IMR-90 (cell line): ENCODE measurements around the gene ART3. TPM values are rescaled to one million over a fixed set of nuclear protein-coding genes. Genes with fewer than 3 reads are reported as not detected.

Experiments used
- ATAC-seq: fragments of 200-7000 bp; cut with Tn5 transposase; 2 replicates; pipeline ENCODE4 v1.9.1; 2020; ENCODE audit warnings: low read depth, mild to moderate bottlenecking, moderate library complexity
- BruUV-seq: library from RNA; stranded (reverse); fragments of 400-500 nt; replicated peaks from 2 replicates; lab custom pipeline; 2021; lab: Mats Ljungman, UMichigan
- CTCF ChIA-PET: fragments of 300-600 bp; formaldehyde crosslinking; extraction: SDS; loops from one replicate; lab custom pipeline; 2021; ENCODE audit warnings: antibody characterized with exemption; lab: Yijun Ruan, JAX
- POLR2A ChIA-PET: fragments of 300-600 bp; sonication (Branson Sonifier 250); formaldehyde crosslinking; loops from one replicate; lab custom pipeline; 2022; ENCODE audit warnings: antibody characterized with exemption; ENCODE audit not compliant: unreplicated experiment; lab: Charles Lee
- DNase-seq: peaks from one replicate; pipeline ENCODE4 v3.0.0; 2013
- H2AFZ ChIP-seq: replicated peaks from 2 replicates; pipeline ENCODE3; 2013; ENCODE audit warnings: low read length, mild to moderate bottlenecking; ENCODE audit not compliant: poor library complexity
- H2AK5ac ChIP-seq: 2 replicates; pipeline ENCODE4 v1.6.1; 2013; ENCODE audit warnings: low read depth, low read length, inconsistent platforms
- H2AK9ac ChIP-seq: replicated peaks from 2 replicates; pipeline ENCODE3; 2013; ENCODE audit warnings: mild to moderate bottlenecking, low read depth, low read length, moderate library complexity; ENCODE audit not compliant: poor library complexity
- H2BK120ac ChIP-seq: 2 replicates; pipeline ENCODE4 v1.6.1; 2013; ENCODE audit warnings: low read depth, low read length, inconsistent platforms
- H2BK15ac ChIP-seq: 3 replicates; pipeline ENCODE4 v1.6.1; 2013; ENCODE audit warnings: low read depth, low read length, inconsistent platforms
- H2BK20ac ChIP-seq: 2 replicates; pipeline ENCODE4 v1.6.1; 2013; ENCODE audit warnings: low read depth, mild to moderate bottlenecking, inconsistent platforms, low read length, moderate library complexity
- H2BK5ac ChIP-seq: 2 replicates; pipeline ENCODE4 v1.6.1; 2013; ENCODE audit warnings: mild to moderate bottlenecking, low read depth, low read length, inconsistent platforms; ENCODE audit not compliant: poor library complexity, severe bottlenecking
- H3K14ac ChIP-seq: replicated peaks from 2 replicates; pipeline ENCODE4 v1.6.1; 2013; ENCODE audit warnings: low read depth, low read length, inconsistent platforms
- H3K18ac ChIP-seq: 2 replicates; pipeline ENCODE4 v1.6.1; 2013; ENCODE audit warnings: low read depth, low read length, control low read depth
- H3K23ac ChIP-seq: 2 replicates; pipeline ENCODE4 v1.6.1; 2013; ENCODE audit warnings: low read depth, low read length, inconsistent platforms
- H3K27ac ChIP-seq: 2 replicates; pipeline ENCODE4 v1.5.1; 2013; ENCODE audit warnings: mild to moderate bottlenecking, control low read depth, low read length; ENCODE audit not compliant: insufficient read depth
- H3K27me3 ChIP-seq: 2 replicates; pipeline ENCODE4 v1.6.1; 2013; ENCODE audit warnings: low read length; ENCODE audit not compliant: control insufficient read depth, insufficient read depth
- H3K36me3 ChIP-seq: 2 replicates; pipeline ENCODE4 v1.6.1; 2013; ENCODE audit warnings: low read length, mixed read lengths; ENCODE audit not compliant: control insufficient read depth, insufficient read depth
- H3K4ac ChIP-seq: 2 replicates; pipeline ENCODE4 v1.6.1; 2013; ENCODE audit warnings: low read depth, low read length, inconsistent platforms
- H3K4me1 ChIP-seq: 2 replicates; pipeline ENCODE4 v1.6.1; 2013; ENCODE audit warnings: low read length, mixed read lengths; ENCODE audit not compliant: control insufficient read depth, insufficient read depth
- H3K4me2 ChIP-seq: 2 replicates; pipeline ENCODE4 v1.6.1; 2013; ENCODE audit warnings: low read depth, mild to moderate bottlenecking, control low read depth, low read length, moderate library complexity
- H3K4me3 ChIP-seq: 2 replicates; pipeline ENCODE4 v1.5.1; 2013; ENCODE audit warnings: low read depth, mild to moderate bottlenecking, control low read depth, low read length, moderate library complexity; ENCODE audit not compliant: insufficient read depth
- H3K56ac ChIP-seq: 2 replicates; pipeline ENCODE4 v1.6.1; 2013; ENCODE audit warnings: low read length, inconsistent platforms; ENCODE audit not compliant: insufficient read depth; ENCODE audit errors: extremely low read depth
- H3K79me1 ChIP-seq, 2 experiments: 2 replicates each; pipeline ENCODE4 v1.6.1; 2013; ENCODE audit warnings: low read length in 2 of 2, inconsistent platforms in 1 of 2, low read depth in 1 of 2
- H3K9ac ChIP-seq: 2 replicates; pipeline ENCODE4 v1.6.1; 2013; ENCODE audit warnings: low read depth, low read length, control low read depth
- H3K9me1 ChIP-seq: 2 replicates; pipeline ENCODE4 v1.6.1; 2013; ENCODE audit warnings: low read length, inconsistent platforms; ENCODE audit not compliant: insufficient read depth
- H3K9me3 ChIP-seq: 2 replicates; pipeline ENCODE4 v1.6.1; 2013; ENCODE audit warnings: low read length; ENCODE audit not compliant: control insufficient read depth, insufficient read depth
- H4K20me1 ChIP-seq: 2 replicates; pipeline ENCODE4 v1.6.1; 2013; ENCODE audit warnings: low read length, inconsistent platforms; ENCODE audit not compliant: insufficient read depth
- H4K5ac ChIP-seq: 2 replicates; pipeline ENCODE4 v1.6.1; 2013; ENCODE audit warnings: mild to moderate bottlenecking, low read depth, low read length, control low read depth
- H4K8ac ChIP-seq, 2 experiments: 2 replicates each; pipeline ENCODE4 v1.6.1; 2013; ENCODE audit warnings: low read depth in 2 of 2, low read length in 2 of 2, control low read depth in 1 of 2, inconsistent platforms in 1 of 2
- H4K91ac ChIP-seq: 2 replicates; pipeline ENCODE4 v1.6.1; 2013; ENCODE audit warnings: low read depth, low read length, inconsistent platforms; ENCODE audit not compliant: insufficient read depth
- BHLHE40 ChIP-seq: fragments of 150-350 bp; IDR thresholded peaks from 2 replicates; pipeline ENCODE4 v1.6.1; 2016; ENCODE audit warnings: mild to moderate bottlenecking, low read depth, low read length
- CEBPB ChIP-seq: IDR thresholded peaks from 2 replicates; pipeline ENCODE4 v1.6.1; 2012; ENCODE audit warnings: low read depth, low read length, improper control_type of control experiment
- CHD1 ChIP-seq: IDR thresholded peaks from 2 replicates; pipeline ENCODE4 v1.6.1; 2012; ENCODE audit warnings: low read depth, low read length, improper control_type of control experiment
- ELK1 ChIP-seq: fragments of 150-350 bp; IDR thresholded peaks from 2 replicates; pipeline ENCODE4 v1.6.1; 2016; ENCODE audit warnings: low read depth, mild to moderate bottlenecking, low read length, moderate library complexity, borderline replicate concordance
- FOS ChIP-seq: fragments of 150-350 bp; IDR thresholded peaks from 2 replicates; pipeline ENCODE4 v1.6.1; 2016; ENCODE audit warnings: low read depth, low read length
- MAFK ChIP-seq: IDR thresholded peaks from 2 replicates; pipeline ENCODE4 v1.6.1; 2012; ENCODE audit warnings: low read depth, low read length, improper control_type of control experiment
- NFE2L2 ChIP-seq: fragments of 150-350 bp; IDR thresholded peaks from 2 replicates; pipeline ENCODE4 v1.6.1; 2016; ENCODE audit warnings: low read depth, mild to moderate bottlenecking, low read length
- POLR2A ChIP-seq: IDR thresholded peaks from 2 replicates; pipeline ENCODE4 v1.6.1; 2012; ENCODE audit warnings: mild to moderate bottlenecking, low read depth, low read length
- RAD21 ChIP-seq: IDR thresholded peaks from 2 replicates; pipeline ENCODE4 v1.6.1; 2012; ENCODE audit warnings: low read length, improper control_type of control experiment
- RCOR1 ChIP-seq: IDR thresholded peaks from 2 replicates; pipeline ENCODE4 v1.6.1; 2012; ENCODE audit warnings: mild to moderate bottlenecking, low read length, improper control_type of control experiment; ENCODE audit not compliant: insufficient replicate concordance
- SMC3 ChIP-seq: fragments of 150-350 bp; IDR thresholded peaks from 2 replicates; pipeline ENCODE4 v1.6.1; 2016; ENCODE audit warnings: low read depth, mild to moderate bottlenecking, antibody characterized with exemption, low read length, moderate library complexity
- WGBS, 2 experiments: methylation state at CpG; one replicate each; pipeline versions ENCODE4 v1.1.5 to v1.1.7; 2013; ENCODE audit warnings: missing lambda C conversion rate in 2 of 2; ENCODE audit not compliant: insufficient read length in 1 of 2; ENCODE audit errors: extremely low coverage in 2 of 2; 5-methylcytosine and 5-hydroxymethylcytosine counted together
- dilution Hi-C: fragments of 300-500 bp; cut with HindIII; formaldehyde crosslinking; loops from one replicate; pipeline ENCODE4 v1.14.3; 2018; ENCODE audit warnings: low sequenced_read_pairs; ENCODE audit not compliant: unreplicated experiment
- in situ Hi-C: fragments of 300-500 bp; cut with MboI; formaldehyde crosslinking; loops from 3 replicates; pipeline ENCODE4 v1.14.3; 2019; ENCODE audit warnings: low sequenced_read_pairs, inconsistent platforms, mixed read lengths
- intact Hi-C: fragments of 100-400 bp; cut with micrococcal nuclease; formaldehyde crosslinking; loops from 2 replicates; pipeline ENCODE4 v1.10.0; 2022
- polyA plus RNA-seq, 3 experiments: library from polyadenylated mRNA; depleted of rRNA; stranded (reverse); fragments of >200 nt; gene quantifications; 2 replicates each; pipeline ENCODE4 v1.2.3, GENCODE V29; 2012; ENCODE audit warnings: low replicate concordance in 1 of 3
- total RNA-seq: library from RNA; depleted of rRNA; stranded (reverse); fragments of >200 nt; gene quantifications from 2 replicates; pipeline ENCODE4 v1.2.3, GENCODE V29; 2012
- TF ChIP-seq, protein P1 (sequence below): fragments of 150-350 bp; IDR thresholded peaks from 2 replicates; pipeline ENCODE4 v1.6.1; 2017; ENCODE audit warnings: mild to moderate bottlenecking, antibody characterized with exemption, low read length, low read depth
- TF ChIP-seq, protein P2 (sequence below): conservative IDR thresholded peaks from 2 replicates; pipeline ENCODE4 v1.5.1; 2012; ENCODE audit warnings: mild to moderate bottlenecking, low read depth, low read length, improper control_type of control experiment

The ART3 gene
- total and polyA plus RNA-seq, 2 of the 4 experiments (the other 2 are of a cell fraction): 0.15 TPM; not detected in 1

GRCh38 chr4:76059750-76060149 is 14.8 kb upstream of the ART3 start:
- H2BK15ac ChIP-seq: no peak overlapping the region
- WGBS, 2 experiments: no CpG with 5 or more reads among the region's 1 CpG
- no peak overlapping the region for H3K4me2 ChIP-seq
- POLR2A ChIA-PET: no interaction called here
- H2BK120ac ChIP-seq: no peak overlapping the region
- H3K36me3 ChIP-seq: no peaks in the 10 kb centered on the region
- H3K18ac ChIP-seq: no peak overlapping the region
- H3K4me1 ChIP-seq: no peaks in the 10 kb centered on the region; the same call in 1 of the 2 replicates
- no peaks in the 10 kb centered on the region for H4K20me1 ChIP-seq
- CTCF ChIA-PET: interaction anchor here (0.6 kb wide), 1 partner anchor 726 kb away, joined by 3 read pairs; no protein-coding TSS in a partner anchor
- no peak overlapping the region for H2BK20ac ChIP-seq
- H2AFZ ChIP-seq: no peak overlapping the region
- no peak overlapping the region for H3K56ac ChIP-seq
- ATAC-seq (peak; percentile 29), DNase-seq (peak; percentile 27)
- dilution Hi-C loops: no loop called here
- in situ Hi-C loops: no loop called here
- no peak overlapping the region for H3K23ac ChIP-seq
- no peak overlapping the region for H2AK9ac ChIP-seq
- H3K9ac ChIP-seq: no peak overlapping the region
- intact Hi-C loops: loop anchor here (10.0 kb wide), 1 partner anchor 145 kb away; no protein-coding TSS in a partner anchor
- H4K8ac ChIP-seq: no peak overlapping the region
- no peak overlapping the region for H3K27ac ChIP-seq
- no peak overlapping the region for H3K14ac ChIP-seq
- H3K79me1 ChIP-seq: no peaks in the 10 kb centered on the region
- no peak overlapping the region for H2BK5ac ChIP-seq
- H4K91ac ChIP-seq: no peak overlapping the region
- H4K5ac ChIP-seq: no peak overlapping the region
- TF ChIP-seq, protein P1, sequence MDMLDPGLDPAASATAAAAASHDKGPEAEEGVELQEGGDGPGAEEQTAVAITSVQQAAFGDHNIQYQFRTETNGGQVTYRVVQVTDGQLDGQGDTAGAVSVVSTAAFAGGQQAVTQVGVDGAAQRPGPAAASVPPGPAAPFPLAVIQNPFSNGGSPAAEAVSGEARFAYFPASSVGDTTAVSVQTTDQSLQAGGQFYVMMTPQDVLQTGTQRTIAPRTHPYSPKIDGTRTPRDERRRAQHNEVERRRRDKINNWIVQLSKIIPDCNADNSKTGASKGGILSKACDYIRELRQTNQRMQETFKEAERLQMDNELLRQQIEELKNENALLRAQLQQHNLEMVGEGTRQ: no peak
- TF ChIP-seq, protein P2, sequence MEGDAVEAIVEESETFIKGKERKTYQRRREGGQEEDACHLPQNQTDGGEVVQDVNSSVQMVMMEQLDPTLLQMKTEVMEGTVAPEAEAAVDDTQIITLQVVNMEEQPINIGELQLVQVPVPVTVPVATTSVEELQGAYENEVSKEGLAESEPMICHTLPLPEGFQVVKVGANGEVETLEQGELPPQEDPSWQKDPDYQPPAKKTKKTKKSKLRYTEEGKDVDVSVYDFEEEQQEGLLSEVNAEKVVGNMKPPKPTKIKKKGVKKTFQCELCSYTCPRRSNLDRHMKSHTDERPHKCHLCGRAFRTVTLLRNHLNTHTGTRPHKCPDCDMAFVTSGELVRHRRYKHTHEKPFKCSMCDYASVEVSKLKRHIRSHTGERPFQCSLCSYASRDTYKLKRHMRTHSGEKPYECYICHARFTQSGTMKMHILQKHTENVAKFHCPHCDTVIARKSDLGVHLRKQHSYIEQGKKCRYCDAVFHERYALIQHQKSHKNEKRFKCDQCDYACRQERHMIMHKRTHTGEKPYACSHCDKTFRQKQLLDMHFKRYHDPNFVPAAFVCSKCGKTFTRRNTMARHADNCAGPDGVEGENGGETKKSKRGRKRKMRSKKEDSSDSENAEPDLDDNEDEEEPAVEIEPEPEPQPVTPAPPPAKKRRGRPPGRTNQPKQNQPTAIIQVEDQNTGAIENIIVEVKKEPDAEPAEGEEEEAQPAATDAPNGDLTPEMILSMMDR: no peak
- TF ChIP-seq NFE2L2 (no peak), POLR2A (no peak), CHD1 (no peak), MAFK (no peak), FOS (no peak), ELK1 (no peak), SMC3 (no peak), BHLHE40 (no peak), RAD21 (no peak), CEBPB (no peak), RCOR1 (no peak)
- no peaks in the 10 kb centered on the region for H3K9me1 ChIP-seq
- H3K9me3 ChIP-seq: no peaks in the 10 kb centered on the region
- no TSS peak for BruUV-seq
- H3K4ac ChIP-seq: no peak overlapping the region
- H2AK5ac ChIP-seq: no peak overlapping the region
- H3K4me3 ChIP-seq: no peak overlapping the region
- H3K27me3 ChIP-seq: peaks cover 8% of the 10 kb centered on the region
